ENCODE measurements around the gene SWSAP1.

DNA sequence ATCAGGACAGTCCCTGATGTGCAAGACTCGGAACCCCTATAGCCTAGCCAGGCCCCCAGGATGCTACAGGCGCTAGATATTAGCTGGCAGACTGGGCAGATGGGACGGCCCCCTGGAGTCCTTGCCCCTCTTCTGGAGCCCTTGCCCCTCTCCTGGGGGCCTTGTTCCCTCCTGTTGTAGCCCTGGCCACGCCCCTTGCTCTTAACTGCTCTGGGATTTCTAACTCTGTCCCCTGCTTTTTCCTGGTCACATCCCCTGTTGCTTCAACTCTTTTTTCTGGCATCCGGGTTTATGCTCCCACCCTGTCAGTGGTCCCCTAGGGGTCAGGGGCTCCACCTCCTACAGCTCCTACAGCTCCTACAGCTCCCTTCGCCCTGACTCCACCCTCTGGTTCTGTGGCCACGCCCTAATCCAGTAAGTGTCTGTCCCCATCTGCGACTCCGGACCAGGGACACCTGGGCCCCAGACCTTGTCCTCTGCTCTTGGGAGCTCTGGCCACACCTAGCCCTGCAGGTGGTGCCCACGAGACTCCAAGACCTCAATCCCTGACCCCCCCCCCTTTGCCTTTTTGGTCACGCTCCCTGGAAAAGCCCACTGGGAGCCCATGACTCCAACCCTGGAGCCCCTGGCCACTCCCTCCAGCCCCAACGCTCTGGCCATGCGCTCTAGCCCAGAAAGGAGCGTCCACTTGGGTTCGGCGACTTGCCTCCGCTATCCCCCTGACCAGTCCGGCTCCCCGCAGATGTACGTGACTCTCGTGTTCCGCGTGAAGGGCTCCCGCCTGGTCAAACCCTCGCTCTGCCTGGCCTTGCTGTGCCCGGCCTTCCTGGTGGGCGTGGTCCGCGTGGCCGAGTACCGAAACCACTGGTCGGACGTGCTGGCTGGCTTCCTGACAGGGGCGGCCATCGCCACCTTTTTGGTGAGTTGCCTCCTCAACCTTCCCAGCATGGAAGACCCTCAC lies 12.4 kb upstream of the SWSAP1 start:
- TF ChIP-seq, protein P1, sequence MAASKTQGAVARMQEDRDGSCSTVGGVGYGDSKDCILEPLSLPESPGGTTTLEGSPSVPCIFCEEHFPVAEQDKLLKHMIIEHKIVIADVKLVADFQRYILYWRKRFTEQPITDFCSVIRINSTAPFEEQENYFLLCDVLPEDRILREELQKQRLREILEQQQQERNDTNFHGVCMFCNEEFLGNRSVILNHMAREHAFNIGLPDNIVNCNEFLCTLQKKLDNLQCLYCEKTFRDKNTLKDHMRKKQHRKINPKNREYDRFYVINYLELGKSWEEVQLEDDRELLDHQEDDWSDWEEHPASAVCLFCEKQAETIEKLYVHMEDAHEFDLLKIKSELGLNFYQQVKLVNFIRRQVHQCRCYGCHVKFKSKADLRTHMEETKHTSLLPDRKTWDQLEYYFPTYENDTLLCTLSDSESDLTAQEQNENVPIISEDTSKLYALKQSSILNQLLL (CRISPR knock-in tag; IDR thresholded peaks at IDR 0.05; ENCODE audit: borderline replicate concordance) = no peak
- TF ChIP-seq, protein P2, sequence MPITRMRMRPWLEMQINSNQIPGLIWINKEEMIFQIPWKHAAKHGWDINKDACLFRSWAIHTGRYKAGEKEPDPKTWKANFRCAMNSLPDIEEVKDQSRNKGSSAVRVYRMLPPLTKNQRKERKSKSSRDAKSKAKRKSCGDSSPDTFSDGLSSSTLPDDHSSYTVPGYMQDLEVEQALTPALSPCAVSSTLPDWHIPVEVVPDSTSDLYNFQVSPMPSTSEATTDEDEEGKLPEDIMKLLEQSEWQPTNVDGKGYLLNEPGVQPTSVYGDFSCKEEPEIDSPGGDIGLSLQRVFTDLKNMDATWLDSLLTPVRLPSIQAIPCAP (CRISPR knock-in tag; IDR thresholded peaks at IDR 0.05; ENCODE audit: borderline replicate concordance) = no peak
- no peak for TF ChIP-seq ZBTB2 (IDR thresholded peaks at IDR 0.05)
- TF ChIP-seq CHD2 (IDR thresholded peaks at IDR 0.05; ENCODE audit: low read depth, low read length) = no peak
- TF ChIP-seq BRD9 (IDR thresholded peaks at IDR 0.05; ENCODE audit: low read depth, partially characterized antibody) = no peak
- TF ChIP-seq, protein P3, sequence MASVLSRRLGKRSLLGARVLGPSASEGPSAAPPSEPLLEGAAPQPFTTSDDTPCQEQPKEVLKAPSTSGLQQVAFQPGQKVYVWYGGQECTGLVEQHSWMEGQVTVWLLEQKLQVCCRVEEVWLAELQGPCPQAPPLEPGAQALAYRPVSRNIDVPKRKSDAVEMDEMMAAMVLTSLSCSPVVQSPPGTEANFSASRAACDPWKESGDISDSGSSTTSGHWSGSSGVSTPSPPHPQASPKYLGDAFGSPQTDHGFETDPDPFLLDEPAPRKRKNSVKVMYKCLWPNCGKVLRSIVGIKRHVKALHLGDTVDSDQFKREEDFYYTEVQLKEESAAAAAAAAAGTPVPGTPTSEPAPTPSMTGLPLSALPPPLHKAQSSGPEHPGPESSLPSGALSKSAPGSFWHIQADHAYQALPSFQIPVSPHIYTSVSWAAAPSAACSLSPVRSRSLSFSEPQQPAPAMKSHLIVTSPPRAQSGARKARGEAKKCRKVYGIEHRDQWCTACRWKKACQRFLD (CRISPR knock-in tag; IDR thresholded peaks at IDR 0.05) = no peak
- no peak for TF ChIP-seq KLF10 (CRISPR knock-in tag; IDR thresholded peaks at IDR 0.05)
- no peak for TF ChIP-seq RBM22 (IDR thresholded peaks at IDR 0.05; ENCODE audit: low read depth, low read length, poor library complexity, severe bottlenecking)
- TF ChIP-seq PRPF4 (IDR thresholded peaks at IDR 0.05; ENCODE audit: insufficient read depth, low read depth, low read length, poor library complexity, severe bottlenecking) = no peak
